ENCODE results near the gene TRAF1.

TRAF1 gene

GRCh38 chr9:120940573-120940972, 14.0 kb upstream of the TRAF1 start:
- DNase-seq: no peak

GRCh38 chr9:120938851-120939250, 12.3 kb upstream of the TRAF1 start:
- no peak for DNase-seq

GRCh38 chr9:120937596-120937995, 11.0 kb upstream of the TRAF1 start:
- DNase-seq: no peak

GRCh38 chr9:120937127-120937526, 10.5 kb upstream of the TRAF1 start:
- no peak for DNase-seq

GRCh38 chr9:120936764-120937122, 10.1 kb upstream of the TRAF1 start:
- DNase-seq: no peak

- peak; percentile 84 for DNase-seq
These were observed 9.6 kb upstream of the TRAF1 start for GRCh38 chr9:120936011-120936763.

GRCh38 chr9:120935383-120935857, 8.8 kb upstream of the TRAF1 start:
- peak; percentile 92 for DNase-seq

- DNase-seq: no peak
These were observed 7.7 kb upstream of the TRAF1 start for GRCh38 chr9:120934281-120934680.

GRCh38 chr9:120933310-120934055, 6.9 kb upstream of the TRAF1 start:
- no peak for DNase-seq

GRCh38 chr9:120932086-120932823, 5.7 kb upstream of the TRAF1 start:
- DNase-seq: peak; percentile 29

- DNase-seq: no peak
These were observed 4.9 kb upstream of the TRAF1 start for GRCh38 chr9:120931231-120932085.

GRCh38 chr9:120929229-120929791, 2.7 kb upstream of the TRAF1 start:
- DNase-seq: no peak

- DNase-seq: peak; percentile 53
These were observed 2.1 kb upstream of the TRAF1 start for GRCh38 chr9:120928483-120929228.

- DNase-seq: no peak
These were observed 1.5 kb upstream of the TRAF1 start for GRCh38 chr9:120928015-120928482.

GRCh38 chr9:120927269-120928014, 846 bp upstream of the TRAF1 start:
- DNase-seq: no peak

GRCh38 chr9:120925535-120926396, 830 bp downstream of the TRAF1 start:
- DNase-seq: no peak

- DNase-seq: no peak
These were observed 1.7 kb downstream of the TRAF1 start for GRCh38 chr9:120924698-120925534.

GRCh38 chr9:120923620-120924328, 2.8 kb downstream of the TRAF1 start:
- no peak for DNase-seq

Measured in NCI-H2171 treated with DMSO at 0.1 percent for 48 hours (cell line).